BJ (cell line): ENCODE results near the gene TNFSF11. TPM values are rescaled to one million over a fixed set of nuclear protein-coding genes. Genes with fewer than 3 reads are reported as not detected.

Experiments used
- CTCF ChIA-PET: fragments of 350-600 bp; formaldehyde crosslinking; extraction: SDS; loops from one replicate; lab custom pipeline; 2021; ENCODE audit warnings: antibody characterized with exemption, inconsistent platforms; lab: Yijun Ruan, JAX
- POLR2A ChIA-PET: fragments of 300-600 bp; sonication (Branson Sonifier 250); formaldehyde crosslinking; extraction: SDS; loops from one replicate; lab custom pipeline; 2021; ENCODE audit warnings: antibody characterized with exemption; lab: Charles Lee
- DNase-seq: peaks from one replicate; pipeline ENCODE4 v3.0.0-alpha.2; 2011; ENCODE audit warnings: low read depth
- H3K27me3 ChIP-seq: 2 replicates; pipeline ENCODE4 v1.6.0; 2011; ENCODE audit warnings: low read length; ENCODE audit not compliant: control insufficient read depth, insufficient read depth
- H3K36me3 ChIP-seq: 2 replicates; pipeline ENCODE4 v1.5.1; 2011; ENCODE audit warnings: low read length; ENCODE audit not compliant: control insufficient read depth, insufficient read depth
- H3K4me3 ChIP-seq: 2 replicates; pipeline ENCODE4 v1.5.1; 2011; ENCODE audit warnings: low read depth, mild to moderate bottlenecking, control low read depth, low read length
- polyA minus RNA-seq: library from RNA; depleted of rRNA, polyadenylated mRNA; stranded (reverse); fragments of >200 nt; gene quantifications from 2 replicates; pipeline ENCODE4 v1.2.3, GENCODE V29; 2011; rRNA and poly(A)+ RNA removed
- polyA plus RNA-seq: library from polyadenylated mRNA; depleted of rRNA; stranded (reverse); fragments of >200 nt; gene quantifications from 2 replicates; pipeline ENCODE4 v1.2.3, GENCODE V29; 2011; rRNA removed
- TF ChIP-seq, protein P1 (sequence below): IDR thresholded peaks from 2 replicates; pipeline ENCODE4 v1.5.1; 2011; ENCODE audit warnings: low read depth, mild to moderate bottlenecking, control low read depth, inconsistent platforms, low read length, moderate library complexity; ENCODE audit not compliant: insufficient read depth

Gene TNFSF11
- not detected in 2 replicates for polyA plus RNA-seq
- not detected in 2 replicates for polyA minus RNA-seq

DNA sequence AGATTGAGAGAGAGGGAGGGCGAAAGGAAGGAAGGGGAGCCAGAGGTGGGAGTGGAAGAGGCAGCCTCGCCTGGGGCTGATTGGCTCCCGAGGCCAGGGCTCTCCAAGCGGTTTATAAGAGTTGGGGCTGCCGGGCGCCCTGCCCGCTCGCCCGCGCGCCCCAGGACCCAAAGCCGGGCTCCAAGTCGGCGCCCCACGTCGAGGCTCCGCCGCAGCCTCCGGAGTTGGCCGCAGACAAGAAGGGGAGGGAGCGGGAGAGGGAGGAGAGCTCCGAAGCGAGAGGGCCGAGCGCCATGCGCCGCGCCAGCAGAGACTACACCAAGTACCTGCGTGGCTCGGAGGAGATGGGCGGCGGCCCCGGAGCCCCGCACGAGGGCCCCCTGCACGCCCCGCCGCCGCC, at the start of gene TNFSF11:
Gene TNFSF11, plus strand, starts transcription at position 142 of the 400 bp plus-strand sequence. Its CDS starts 152 bp downstream, at position 294.
- CTCF ChIA-PET, result no interaction called here
- DNase-seq, result no peak
- TF ChIP-seq, protein P1, sequence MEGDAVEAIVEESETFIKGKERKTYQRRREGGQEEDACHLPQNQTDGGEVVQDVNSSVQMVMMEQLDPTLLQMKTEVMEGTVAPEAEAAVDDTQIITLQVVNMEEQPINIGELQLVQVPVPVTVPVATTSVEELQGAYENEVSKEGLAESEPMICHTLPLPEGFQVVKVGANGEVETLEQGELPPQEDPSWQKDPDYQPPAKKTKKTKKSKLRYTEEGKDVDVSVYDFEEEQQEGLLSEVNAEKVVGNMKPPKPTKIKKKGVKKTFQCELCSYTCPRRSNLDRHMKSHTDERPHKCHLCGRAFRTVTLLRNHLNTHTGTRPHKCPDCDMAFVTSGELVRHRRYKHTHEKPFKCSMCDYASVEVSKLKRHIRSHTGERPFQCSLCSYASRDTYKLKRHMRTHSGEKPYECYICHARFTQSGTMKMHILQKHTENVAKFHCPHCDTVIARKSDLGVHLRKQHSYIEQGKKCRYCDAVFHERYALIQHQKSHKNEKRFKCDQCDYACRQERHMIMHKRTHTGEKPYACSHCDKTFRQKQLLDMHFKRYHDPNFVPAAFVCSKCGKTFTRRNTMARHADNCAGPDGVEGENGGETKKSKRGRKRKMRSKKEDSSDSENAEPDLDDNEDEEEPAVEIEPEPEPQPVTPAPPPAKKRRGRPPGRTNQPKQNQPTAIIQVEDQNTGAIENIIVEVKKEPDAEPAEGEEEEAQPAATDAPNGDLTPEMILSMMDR, result no peak
- POLR2A ChIA-PET, result no interaction called here
- H3K36me3 ChIP-seq, result no peaks in the 10 kb centered on the region
- peaks cover 20% of the 10 kb centered on the region for H3K27me3 ChIP-seq
- H3K4me3 ChIP-seq, result no peak within 1 kb of the TSS

- no peak for DNase-seq
- POLR2A ChIA-PET, result no interaction called here
- TF ChIP-seq, protein P1, result no peak
- H3K36me3 ChIP-seq, result no peaks in the 10 kb centered on the region
- no peaks in the 10 kb centered on the region for H3K27me3 ChIP-seq
- no peak overlapping the region for H3K4me3 ChIP-seq
- CTCF ChIA-PET, result no interaction called here
Observed at GRCh38 chr13:42524487-42525034, 49.4 kb upstream of the TNFSF11 start.

DNA sequence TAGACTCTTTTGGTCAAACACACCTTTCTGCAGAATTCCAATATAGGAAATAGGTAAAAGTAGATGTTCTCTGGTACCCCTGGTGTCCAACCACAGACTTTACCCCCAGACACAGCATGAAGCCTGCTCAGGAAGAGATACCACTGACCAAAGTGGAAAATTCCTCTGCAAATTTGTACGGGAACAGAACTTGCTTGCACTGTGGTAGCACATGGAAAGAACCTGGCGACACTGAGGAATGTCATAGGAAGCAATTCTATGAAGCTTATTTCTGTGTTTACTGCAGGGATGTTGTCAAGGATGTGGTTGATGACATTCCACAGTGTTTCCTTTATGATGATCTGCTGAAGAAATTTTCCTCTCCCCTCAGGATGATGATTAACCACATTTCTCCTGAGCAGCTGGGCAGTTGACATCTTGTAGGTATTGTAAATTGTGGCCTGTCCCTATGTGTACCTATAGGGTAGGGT, 48.9 kb upstream of the TNFSF11 start:
- DNase-seq, result no peak
- POLR2A ChIA-PET, result no interaction called here
- TF ChIP-seq, protein P1, result no peak

GRCh38 chr13:42526276-42526675, 47.7 kb upstream of the TNFSF11 start:
- ChIA-PET POLR2A (no interaction called here), CTCF (no interaction called here)
- no peak for DNase-seq
- TF ChIP-seq, protein P1, result no peak
- no peaks in the 10 kb centered on the region for H3K36me3 ChIP-seq
- no peaks in the 10 kb centered on the region for H3K27me3 ChIP-seq
- no peak overlapping the region for H3K4me3 ChIP-seq

More for the DNA sequence above, 48.9 kb upstream of the TNFSF11 start:
- no peak overlapping the region for H3K4me3 ChIP-seq
- CTCF ChIA-PET, result interaction anchor here (0.7 kb wide), 1 partner anchor 60 kb away, joined by 3 read pairs; no protein-coding TSS in a partner anchor
- H3K27me3 ChIP-seq, result no peaks in the 10 kb centered on the region
- H3K36me3 ChIP-seq, result no peaks in the 10 kb centered on the region

- H3K36me3 ChIP-seq, result no peaks in the 10 kb centered on the region
- TF ChIP-seq, protein P1, result no peak
- no peak overlapping the region for H3K4me3 ChIP-seq
- no peaks in the 10 kb centered on the region for H3K27me3 ChIP-seq
- ChIA-PET CTCF (no interaction called here), POLR2A (no interaction called here)
- no peak for DNase-seq
Observed at GRCh38 chr13:42526804-42527203, 47.1 kb upstream of the TNFSF11 start.
